ENCODE results near the gene CRHBP. TPM values are rescaled to one million over a fixed set of nuclear protein-coding genes. Genes with fewer than 3 reads are reported as not detected.

CRHBP gene
- total and polyA plus RNA-seq, 2 donors (not counting 1 experiment from before 2014, with no cell fraction given) = 0.62 to 1.7 TPM

GRCh38 chr5:77012601-77013000 lies 59.8 kb downstream of the CRHBP start:
- intact Hi-C loops (cut with micrococcal nuclease) = no loop called here
- CTCF ChIA-PET = no interaction called here

More at GRCh38 chr5:77012601-77013000, 59.8 kb downstream of the CRHBP start:
- Histone ChIP-seq H3K27ac (ENCODE audit: low read length in 2 of 2) (no peak overlapping the region), H4K20me1 (ENCODE audit: control insufficient read depth, insufficient read depth, low read length, poor library complexity, severe bottlenecking) (no peaks in the 10 kb centered on the region), H3K36me3 (replicated peaks in 1 of 2; ENCODE audit: control extremely low read depth in 1 of 2, control insufficient read depth in 1 of 2, extremely low read depth in 1 of 2, insufficient read depth in 2 of 2, low read length in 1 of 2) (no peaks in the 10 kb centered on the region), H3K9me3 (ENCODE audit: control extremely low read depth in 1 of 3, control insufficient read depth in 2 of 3, insufficient read depth in 1 of 3, low read length in 2 of 3) (no peaks in the 10 kb centered on the region), H3K9ac (ENCODE audit: low read length) (no peak overlapping the region), H3K4me3 (ENCODE audit: control extremely low read depth in 1 of 5, extremely low read depth in 1 of 5, insufficient read depth in 1 of 5, low read depth in 2 of 5, low read length in 4 of 5) (no peak overlapping the region), H3K27me3 (replicated peaks in 1 of 4; ENCODE audit: control extremely low read depth in 1 of 4, control insufficient read depth in 3 of 4, insufficient read depth in 4 of 4, low read length in 3 of 4) (peaks cover 0 to 8% (median 3%) of the 10 kb centered on the region in 4 experiments), H2AFZ (ENCODE audit: insufficient read depth, low read depth, low read length, poor library complexity, severe bottlenecking) (no peak overlapping the region), H3K79me2 (ENCODE audit: control insufficient read depth, insufficient read depth, low read length) (no peaks in the 10 kb centered on the region), H3K4me1 (ENCODE audit: control insufficient read depth in 2 of 2, insufficient read depth in 2 of 2, low read length in 2 of 2) (no peaks in the 10 kb centered on the region), H3K4me2 (replicated peaks; ENCODE audit: low read depth, low read length, poor library complexity, severe bottlenecking) (no peak overlapping the region)
- ATAC-seq (ENCODE audit: low read depth) = no peak
- Mint-ChIP-seq H3K4me1 (no peaks in the 10 kb centered on the region), H3K4me3 (no peak overlapping the region), H3K27me3 (peaks cover 14% of the 10 kb centered on the region), H3K27ac (no peak overlapping the region), H3K9me3 (ENCODE audit: insufficient read depth) (no peaks in the 10 kb centered on the region)
- DNase-seq = no peak
- no peak for TF ChIP-seq CTCF (IDR thresholded peaks at IDR 0.05)
- no peak for TF ChIP-seq EZH2 (IDR thresholded peaks at IDR 0.05; ENCODE audit: borderline replicate concordance, insufficient read depth, low read depth, low read length, poor library complexity, severe bottlenecking)
- POLR2A ChIA-PET = interaction anchor here (0.6 kb wide), 1 partner anchor 98 kb away, joined by 7 read pairs; no protein-coding TSS in a partner anchor
- 80% methylated on average over 2 of the region's 2 CpGs for WGBS (ENCODE audit: insufficient coverage)
